Measurements from ENCODE around the gene ZAR1L.

ZAR1L gene

DNA sequence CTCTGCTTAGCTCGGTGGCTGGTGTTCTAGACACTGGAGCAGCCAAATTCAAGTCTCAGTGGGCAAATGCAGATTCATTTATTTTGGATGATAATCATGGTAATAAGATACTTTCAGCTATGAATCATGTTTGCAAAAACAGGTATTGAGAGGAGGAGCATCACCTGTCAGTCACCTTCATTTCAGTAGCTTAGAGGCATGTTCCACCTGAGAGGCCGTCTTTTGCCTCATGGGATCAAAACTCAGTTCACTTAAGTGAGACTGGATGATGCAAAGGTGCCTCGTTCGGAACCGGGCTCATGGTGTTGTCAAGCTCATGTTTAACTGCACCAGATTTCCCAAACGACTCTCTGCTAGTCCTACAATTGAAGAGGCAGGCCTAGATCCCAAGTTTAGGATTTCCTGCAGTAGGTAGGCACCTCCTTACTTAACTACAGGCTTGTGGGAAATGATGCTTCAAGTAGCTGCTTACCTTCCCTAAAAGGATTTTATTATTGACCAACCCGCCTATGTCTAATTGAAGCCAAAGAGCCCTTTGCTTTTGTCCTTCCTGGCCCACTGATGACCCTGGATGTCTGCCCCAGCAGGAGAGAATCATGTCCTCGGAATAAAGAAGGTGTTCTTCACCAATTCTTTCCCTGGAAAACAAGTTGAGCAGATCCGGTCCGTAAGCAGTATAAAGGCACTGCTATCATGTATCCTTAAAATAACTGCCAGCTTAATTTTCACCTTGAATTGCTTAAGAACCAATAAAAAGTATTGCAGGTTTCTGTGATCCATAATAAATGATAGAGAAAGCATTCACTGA, 60.0 kb downstream of the ZAR1L start:
- TF ChIP-seq, protein P1, sequence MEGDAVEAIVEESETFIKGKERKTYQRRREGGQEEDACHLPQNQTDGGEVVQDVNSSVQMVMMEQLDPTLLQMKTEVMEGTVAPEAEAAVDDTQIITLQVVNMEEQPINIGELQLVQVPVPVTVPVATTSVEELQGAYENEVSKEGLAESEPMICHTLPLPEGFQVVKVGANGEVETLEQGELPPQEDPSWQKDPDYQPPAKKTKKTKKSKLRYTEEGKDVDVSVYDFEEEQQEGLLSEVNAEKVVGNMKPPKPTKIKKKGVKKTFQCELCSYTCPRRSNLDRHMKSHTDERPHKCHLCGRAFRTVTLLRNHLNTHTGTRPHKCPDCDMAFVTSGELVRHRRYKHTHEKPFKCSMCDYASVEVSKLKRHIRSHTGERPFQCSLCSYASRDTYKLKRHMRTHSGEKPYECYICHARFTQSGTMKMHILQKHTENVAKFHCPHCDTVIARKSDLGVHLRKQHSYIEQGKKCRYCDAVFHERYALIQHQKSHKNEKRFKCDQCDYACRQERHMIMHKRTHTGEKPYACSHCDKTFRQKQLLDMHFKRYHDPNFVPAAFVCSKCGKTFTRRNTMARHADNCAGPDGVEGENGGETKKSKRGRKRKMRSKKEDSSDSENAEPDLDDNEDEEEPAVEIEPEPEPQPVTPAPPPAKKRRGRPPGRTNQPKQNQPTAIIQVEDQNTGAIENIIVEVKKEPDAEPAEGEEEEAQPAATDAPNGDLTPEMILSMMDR (IDR thresholded peaks at IDR 0.05; ENCODE audit: extremely low read depth, insufficient read depth, missing control alignments) = no peak
- DNase-seq (ENCODE audit: low spot score) = no peak
- in situ Hi-C loops (cut with MboI; ENCODE audit: low pct_unique_long_range_greater_than_20kb, low sequenced_read_pairs, unreplicated experiment) = no loop called here

DNA sequence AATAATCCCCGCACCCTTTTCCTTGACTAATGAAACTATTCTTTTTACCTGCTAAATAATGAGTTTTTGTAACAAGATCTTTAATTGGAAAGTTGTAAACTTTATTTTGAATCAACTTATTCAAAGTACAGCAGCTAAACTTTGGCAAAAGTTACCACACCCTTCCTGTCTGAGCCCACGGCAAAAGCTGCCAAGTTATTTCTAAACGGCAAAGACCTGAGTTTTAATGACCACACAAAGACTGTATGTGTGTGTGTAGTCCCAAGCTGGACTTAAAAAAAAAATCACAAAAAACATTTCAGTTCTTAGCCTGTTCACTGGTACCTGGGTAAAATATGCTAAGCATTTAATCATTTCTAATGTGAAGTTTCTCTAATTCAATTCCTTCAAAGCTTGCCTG, 60.7 kb downstream of the ZAR1L start:
- TF ChIP-seq, protein P1 (IDR thresholded peaks at IDR 0.05; ENCODE audit: extremely low read depth, insufficient read depth, missing control alignments) = no peak
- DNase-seq (ENCODE audit: low spot score) = no peak
- in situ Hi-C loops (cut with MboI; ENCODE audit: low pct_unique_long_range_greater_than_20kb, low sequenced_read_pairs, unreplicated experiment) = no loop called here

DNA sequence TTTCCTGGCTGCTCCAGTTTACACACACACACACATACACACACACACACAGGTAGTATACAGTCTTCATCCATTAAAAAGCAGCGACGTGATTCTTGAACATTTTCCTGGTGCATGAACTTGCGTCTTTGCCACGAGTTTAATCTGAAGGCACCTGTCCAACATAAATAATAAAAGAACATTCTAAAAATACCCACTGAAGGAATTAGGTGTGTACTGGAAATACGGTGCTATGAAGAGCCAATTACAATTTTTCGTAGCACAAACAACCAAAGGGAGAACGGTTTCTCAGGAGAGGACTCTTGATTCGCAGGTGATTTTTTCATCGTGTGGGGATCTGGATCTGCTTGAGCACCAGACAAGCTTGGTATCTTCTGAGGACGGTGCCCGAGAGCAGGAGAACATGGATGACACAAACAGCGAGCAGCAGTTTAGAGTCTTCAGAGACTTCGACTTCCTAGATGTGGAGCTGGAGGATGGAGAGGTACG, 61.2 kb downstream of the ZAR1L start:
- in situ Hi-C loops (cut with MboI; ENCODE audit: low pct_unique_long_range_greater_than_20kb, low sequenced_read_pairs, unreplicated experiment) = no loop called here
- TF ChIP-seq, protein P1 (IDR thresholded peaks at IDR 0.05; ENCODE audit: extremely low read depth, insufficient read depth, missing control alignments) = no peak
- DNase-seq (ENCODE audit: low spot score) = no peak
